Measurements from ENCODE around the gene NHSL2.
"Not testable (repeated sequence)": the region's sequence is repeated elsewhere in the genome, so short reads cannot be mapped to it uniquely, and the experiment has no call there.

NHSL2 gene

DNA sequence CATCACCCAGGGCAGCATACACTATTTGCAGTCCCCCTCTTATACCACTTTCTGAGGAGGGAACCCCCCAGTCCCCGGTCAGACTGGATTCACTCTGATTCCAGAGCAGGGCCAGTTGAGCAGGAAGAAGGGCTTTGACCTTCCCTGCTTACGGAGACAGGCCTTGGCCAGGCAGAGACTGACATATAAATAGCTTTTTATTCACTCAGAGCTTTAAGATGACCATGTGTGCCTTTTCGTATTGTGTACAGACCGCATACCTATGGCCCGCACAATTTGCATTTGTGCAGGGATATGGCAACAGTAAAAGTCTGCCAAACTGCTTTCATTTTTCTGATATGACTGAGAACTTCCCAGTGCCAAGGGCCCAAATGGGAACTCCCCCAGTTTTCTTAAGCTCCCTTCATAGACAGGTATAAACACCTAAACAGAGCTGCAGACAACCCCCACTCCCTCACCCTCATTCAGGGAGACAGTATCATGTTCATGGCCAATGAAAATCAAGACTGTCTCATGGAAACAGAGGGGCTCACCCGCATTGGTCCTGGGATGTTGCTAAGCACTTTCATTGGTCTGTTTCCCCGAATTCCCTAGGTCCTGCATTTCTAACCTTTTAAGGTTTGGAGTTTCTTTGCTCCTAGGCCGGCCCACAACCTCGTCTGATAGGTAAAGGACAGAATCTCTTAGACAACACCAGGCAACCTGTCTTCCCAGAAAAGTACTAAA lies 135.1 kb downstream of the NHSL2 start:
- no peak for DNase-seq

DNA sequence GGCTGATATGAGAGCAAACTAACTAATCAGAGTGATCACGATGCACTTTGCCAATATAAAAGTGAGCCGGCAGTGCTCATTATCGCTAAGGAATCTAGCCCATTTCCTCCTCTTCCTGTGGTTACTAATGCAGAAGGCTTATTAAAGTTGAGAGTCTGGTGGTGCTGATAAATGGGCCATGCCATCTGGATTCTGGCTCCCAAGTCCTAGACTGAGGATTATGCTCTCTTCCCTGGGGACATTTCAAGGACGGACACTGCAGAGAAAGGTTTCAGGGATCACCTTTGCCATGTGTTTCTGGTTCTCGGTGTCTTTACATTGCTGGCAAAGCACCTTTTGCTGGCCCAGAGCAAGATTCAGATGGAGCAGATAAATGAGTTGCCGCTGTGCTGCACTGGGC lies 135.8 kb downstream of the NHSL2 start:
- no peak for DNase-seq

DNA sequence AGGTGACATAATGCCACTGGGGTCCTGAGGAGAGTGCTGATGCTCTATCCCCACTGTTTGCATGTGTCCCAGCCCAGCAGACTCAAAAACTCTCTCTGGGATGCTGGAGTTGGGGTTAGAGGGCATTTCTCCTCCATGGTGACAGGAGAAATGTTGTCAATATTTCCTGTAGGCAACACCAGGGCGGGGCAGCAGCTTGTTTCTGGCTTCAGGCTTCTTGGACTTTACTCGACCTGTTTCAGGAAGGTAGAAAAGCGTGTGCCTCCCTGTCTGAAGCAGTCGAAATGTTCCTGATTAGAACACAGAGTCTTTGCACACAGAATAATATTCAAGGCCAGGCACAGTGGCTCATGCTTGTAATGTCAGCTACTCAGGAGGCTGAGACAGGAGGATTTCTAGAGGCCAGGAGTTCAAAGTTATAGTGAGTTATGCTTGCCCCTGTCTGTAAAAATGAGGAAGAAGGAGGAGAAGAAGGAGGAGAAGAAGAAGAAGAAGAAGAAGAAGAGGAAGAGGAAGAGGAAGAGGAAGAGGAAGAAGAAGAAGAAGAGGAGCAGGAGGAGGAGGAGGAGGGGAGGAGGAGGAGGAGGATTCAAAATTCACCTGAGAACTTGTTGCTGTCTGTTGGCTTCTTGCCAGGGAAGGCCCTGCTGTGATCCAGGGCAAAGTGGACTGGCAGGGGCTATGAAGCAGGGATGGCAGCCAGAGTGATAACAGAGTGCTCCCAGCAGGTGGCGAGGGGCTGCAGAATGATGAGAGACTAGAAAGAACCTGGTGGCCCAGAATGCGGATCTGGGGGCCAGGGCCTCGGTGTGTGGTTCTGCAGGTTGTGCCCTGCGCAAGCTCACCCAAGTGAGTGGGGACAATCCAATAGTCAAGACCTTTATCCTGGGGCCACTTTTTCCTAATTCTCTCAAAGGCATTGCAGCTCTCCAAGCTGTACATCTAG lies 138.1 kb downstream of the NHSL2 start:
- DNase-seq: no peak

DNA sequence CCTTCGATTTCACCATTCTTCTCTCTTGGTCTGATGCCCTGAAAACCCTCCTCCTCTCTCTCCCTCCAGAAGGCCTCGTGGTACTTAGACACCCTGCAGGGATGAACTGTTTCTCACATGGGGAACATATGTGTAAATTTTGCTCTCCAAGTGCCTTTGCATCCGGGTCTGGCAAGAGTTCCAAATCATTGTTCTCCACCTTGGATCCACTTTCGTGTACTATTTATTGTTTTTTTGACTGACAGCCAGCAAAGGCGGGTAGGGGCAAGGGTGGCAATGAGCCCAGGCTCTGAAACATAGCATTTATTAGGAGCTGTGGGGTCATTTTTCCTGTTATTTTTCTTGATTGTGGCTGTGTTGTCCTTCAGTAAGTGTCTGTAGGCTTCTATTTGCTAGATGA lies 139.4 kb downstream of the NHSL2 start:
- no peak for DNase-seq

DNA sequence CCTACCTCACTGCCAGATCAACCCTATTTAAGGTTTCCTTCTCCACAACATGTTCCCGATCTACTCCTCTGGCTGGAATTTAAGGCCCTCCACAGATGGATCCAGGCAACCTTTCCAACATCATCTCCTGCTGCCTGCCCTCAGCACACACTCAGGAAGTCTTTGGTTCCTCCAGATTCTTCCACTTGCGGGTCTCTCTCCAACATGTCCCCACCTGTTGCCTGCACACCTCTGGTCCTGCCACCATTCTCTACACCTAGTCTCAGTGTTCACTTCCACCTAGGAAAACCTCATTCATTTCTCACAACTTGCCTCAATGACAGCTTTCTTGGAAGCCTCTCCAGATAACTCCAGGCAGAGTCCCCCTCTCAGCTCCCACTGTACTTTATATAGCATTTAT lies 140.9 kb downstream of the NHSL2 start:
- DNase-seq: no peak

DNA sequence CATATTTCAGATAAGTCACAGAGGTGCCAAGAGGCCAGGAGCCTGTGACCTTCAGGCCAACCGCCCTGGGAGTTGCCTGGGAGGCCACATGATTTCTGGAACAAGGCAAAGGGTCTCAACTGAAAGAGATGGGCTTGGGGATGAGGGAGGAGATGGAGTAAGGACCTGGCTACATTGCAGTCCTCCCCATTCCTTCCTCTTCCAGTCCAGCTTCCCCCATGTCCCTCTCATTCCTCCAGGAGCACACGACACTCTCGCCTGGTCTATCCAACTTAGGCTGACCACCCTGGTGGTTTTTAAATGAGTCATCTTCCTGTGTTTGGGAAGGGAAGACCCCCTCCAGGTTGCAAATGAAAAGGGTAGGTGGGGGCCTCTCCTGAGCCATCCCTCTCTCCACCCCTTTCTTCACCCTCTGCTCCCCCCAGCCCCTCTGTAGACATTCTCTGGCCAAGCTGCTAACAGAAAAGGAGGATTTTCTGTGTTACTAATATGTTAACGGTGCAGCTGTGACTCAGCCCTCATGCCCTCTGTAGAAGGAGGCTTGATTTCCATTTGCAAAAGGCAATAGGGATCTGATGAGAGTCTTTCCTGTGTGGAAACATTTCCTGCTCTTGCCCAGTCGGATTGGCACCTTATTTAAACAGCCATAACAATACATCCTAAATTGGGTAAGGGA lies 141.9 kb downstream of the NHSL2 start:
- no peak for DNase-seq

DNA sequence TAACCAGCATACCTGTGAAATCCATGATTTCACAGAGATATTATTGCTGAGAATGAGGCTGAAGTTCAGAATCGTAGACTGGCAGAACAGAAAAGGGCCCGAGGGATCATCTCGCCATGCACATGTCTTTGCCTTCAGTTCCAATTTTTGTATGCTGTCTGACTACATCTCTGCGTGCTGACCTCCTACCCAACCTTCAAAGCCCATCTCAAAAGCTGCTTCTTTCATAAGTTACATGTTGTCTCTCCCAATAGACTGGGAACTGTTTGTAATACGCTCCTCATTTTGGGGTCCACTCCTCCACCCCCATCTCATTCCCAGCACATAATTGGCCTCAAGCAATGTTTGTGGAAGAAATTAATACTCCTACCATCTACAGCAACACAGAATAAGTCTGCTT lies 142.9 kb downstream of the NHSL2 start:
- no peak for DNase-seq

DNA sequence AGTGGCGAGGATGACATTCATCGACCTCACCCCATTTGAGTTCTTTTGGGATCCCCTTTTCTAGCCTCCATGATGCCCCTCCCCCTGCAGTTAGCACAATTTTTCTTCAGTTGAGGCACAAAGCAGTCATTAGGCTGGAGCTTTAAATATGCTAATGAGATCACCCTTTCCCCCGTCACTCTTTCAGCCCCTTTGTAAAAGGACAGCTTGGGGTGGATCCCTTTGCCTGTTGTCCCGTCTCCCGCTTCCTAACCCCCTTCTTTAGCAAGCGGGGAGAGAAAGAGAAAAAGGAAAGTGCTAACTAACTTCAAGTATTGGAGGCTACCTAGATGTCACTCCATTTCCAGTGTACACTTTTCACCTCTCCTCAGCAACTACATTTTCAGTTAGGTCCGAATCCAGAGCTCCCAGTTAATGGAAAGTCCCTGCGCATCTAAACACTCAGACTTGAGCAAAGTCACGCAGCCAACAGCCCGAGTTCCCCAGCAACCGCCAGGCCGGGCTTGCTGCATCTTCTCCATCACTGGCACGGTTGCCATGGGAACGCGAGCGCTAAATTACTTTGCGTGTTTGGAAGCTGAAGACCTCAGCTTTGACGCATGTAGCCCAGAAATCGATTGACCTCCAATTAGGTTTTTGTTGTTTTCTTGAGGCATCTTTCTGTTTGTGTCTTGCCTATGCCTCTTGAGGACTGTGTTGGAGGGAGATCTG lies 144.3 kb downstream of the NHSL2 start:
- DNase-seq: no peak

DNA sequence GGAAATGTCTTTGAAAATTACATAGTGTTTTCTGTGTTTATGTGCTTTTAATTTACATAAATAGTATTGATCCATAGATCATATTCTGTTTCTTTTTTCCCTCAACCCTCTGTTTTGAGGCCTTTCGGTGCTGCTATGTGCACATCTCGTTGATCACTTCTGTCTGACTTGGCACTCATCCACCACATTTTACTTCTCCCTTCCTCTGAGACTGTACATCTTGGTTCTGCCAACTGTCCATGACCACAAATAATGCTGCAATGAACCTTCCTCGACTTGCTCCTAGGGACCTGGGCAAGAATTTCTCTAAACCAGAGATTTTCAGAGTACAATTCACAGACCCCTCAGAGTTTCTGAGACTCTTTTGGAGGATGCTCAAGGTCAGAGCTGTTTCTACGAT lies 146.7 kb downstream of the NHSL2 start:
- peak; percentile 20 for DNase-seq

DNA sequence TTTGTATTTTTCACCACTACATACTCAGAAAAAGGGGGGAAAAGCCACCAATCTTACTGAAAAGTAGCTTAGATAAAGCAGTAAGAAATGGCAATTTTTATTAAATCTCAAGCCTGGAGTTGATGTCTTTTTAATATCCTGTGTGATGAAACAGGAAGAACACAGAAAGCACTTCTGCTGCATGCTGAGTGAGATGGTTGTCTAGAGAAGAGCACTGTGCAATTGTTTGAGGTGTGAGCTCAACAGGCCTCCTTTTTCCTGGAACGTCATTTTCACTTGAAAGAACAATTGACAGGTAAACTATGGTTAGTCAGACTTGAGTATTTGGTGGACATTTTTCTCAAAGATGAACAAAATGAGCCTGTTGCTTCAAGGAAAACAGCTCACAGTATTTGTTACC lies 147.2 kb downstream of the NHSL2 start:
- no peak for DNase-seq

DNA sequence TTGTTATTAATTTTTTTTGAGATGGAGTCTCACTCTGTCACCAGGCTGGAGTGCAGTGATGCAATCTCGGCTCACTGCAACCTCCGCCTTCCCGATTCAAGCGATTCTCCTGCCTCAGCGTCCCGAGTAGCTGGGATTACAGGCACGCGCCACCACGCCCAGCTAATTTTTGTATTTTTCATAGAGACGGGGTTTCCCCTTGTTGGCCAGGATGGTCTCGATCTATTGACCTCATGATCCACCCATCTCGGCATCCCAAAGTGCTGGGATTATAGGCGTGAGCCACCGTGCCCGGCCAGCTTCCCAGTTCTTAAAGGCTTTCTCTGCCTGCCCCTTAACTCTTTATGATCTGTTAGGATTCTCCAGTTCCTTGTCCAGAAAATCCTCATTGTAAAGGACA lies 147.7 kb downstream of the NHSL2 start:
- DNase-seq: not testable (repeated sequence)

DNA sequence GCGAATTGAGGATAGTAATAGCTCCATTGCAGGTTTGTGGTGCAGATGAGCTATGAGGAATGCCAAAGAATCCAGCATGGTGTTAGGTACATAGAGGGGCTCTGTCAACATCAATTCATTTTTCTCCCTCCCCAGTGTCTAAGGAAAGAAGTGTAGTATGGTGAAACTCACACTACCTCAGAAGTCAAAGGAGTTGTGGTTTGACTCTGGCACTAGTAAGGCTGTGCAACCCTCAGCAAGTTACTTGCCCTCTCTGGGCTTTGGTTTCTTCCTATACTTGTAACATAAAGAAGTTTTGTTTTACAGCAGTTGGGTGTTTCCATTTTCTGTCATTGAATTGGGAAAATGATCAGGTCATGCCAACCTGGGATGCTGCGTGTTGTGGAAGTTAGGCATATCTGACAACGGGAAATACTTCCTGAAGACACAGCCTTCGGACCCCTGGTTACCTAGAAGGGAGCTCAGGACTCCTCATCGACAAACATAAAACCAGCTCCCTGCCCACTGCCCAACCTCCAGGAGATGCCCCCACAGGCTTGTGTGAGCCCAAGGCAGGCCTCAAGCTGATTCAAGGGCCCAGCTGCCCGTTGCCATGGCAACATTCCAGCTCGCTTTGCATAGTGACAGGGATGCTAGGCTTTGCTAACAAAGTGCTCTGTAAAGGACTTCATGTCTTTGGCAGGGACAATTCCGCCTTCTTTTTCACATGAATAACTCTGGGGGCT lies 149.7 kb downstream of the NHSL2 start:
- DNase-seq: no peak

DNA sequence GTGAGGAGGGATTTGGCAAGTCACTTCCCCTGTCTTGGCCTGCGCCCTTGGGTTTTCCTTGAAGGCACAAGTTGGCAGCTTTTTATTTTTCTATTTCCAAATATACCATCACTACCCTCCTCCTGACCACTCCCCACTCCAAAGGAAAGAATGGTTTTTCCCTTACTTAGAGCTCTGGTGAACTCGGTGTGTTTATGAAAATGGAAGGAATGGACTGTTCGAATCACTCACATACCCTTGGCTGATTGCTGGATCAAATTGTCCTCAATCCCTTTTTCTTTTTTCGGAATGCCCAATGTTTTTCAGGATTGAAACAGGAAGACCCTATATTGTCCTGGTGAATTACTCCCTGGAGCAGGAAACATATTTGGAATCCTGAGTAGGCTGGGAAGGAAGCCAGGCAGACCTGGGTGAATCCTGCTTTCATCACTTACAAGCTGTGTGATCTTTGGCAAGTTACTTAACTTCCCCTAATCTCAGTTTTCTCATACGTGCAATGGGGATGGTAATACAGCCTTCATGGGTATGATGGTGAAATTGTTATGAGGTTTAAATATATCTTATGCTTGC lies 150.4 kb downstream of the NHSL2 start:
- DNase-seq: no peak

DNA sequence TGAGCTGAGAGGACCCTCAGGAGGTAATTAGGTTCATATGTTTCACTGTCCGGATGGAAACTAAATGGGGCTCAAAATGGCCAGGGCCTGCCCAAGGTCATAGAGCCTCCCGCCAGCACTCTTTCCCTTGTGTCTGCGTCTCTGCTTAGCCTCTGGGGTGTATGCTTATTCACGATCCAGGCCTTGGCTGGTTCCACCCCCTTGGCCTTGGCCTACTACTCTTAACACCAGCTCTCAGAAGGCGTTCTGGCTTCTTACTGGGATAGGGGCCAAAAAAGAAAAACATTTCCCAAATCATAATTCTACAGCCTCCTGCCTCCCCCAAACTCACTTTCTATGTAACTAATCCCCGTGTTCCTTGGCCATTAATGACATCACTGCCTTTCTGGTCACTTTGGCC lies 152.3 kb downstream of the NHSL2 start:
- DNase-seq: no peak

DNA sequence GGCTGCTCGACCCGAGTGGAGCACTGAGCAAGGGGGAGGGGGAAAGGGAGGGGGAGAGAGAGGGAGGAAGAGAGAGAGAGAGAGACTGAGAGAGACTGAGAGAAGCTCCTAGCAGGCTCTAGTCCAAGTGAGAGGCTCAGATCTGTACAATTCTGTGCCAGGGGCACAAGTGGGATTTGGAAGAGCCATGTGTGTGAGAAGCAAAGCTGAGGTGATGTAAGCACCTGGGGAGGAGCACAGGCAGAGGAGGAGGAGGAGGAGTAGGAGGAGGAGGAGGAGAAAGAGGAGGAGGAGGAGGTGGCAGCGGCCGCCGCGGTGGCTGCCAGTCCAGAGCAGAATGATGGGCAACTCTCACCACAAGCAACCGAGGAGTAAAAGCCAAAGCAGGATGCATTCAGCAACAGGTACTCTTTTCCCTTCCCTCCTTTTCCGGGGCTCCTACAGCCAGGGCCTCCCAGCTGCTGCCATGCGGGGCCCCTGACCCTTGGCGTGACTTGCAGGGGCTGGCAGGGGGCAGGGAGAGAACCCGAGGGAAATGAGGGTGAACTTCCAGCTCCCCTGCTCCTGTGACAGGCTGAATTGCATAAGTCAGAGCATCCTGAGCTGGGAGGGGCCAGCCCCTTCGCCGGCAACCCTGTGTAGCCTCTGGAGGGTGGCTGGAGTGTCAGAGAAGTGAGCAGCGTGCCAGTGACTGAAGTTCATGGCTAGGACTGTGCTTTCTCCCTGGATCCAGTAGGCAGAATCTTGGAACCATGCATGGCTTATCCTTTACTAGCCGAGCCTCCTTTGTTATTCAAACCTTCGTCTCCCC lies 158.9 kb downstream of the NHSL2 start:
- DNase-seq: no peak

DNA sequence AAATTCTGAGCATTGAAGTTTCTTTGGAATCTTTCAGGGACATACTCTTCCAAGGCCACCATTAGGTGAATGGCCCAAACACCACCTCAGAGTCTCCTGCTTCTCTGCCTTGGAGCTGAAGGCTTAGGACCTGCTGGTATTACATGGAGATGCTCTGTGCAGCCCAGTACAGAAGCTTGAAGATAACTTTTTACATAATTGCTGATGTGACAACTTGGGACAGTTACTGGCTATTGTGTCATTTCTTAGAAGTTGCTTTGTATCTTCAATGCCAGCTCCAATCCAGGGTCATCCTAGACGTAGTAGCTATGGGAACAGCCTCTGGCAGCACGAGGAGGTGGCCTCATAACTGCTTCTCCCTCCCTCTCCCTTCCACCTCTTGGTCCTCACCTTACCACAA lies 160.6 kb downstream of the NHSL2 start:
- no peak for DNase-seq

DNA sequence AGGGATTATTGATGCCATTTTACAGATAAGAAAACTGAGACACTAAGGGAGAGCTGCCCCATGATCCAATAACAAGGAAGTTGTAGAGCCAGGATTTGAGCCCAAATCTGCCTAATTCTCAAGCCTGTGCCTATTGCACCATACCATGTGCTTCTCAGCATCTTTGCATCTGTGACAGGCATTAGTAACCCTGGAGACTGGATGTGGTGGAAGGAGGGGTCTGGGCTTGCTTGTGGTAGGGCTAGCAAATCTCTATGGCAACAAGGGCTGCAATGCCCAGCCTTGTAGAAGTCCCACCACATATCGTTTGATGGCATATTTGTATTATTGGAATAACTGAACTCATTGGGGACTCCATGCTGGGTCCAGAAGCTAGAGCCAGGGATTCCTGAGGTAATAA lies 163.0 kb downstream of the NHSL2 start:
- DNase-seq: no peak

DNA sequence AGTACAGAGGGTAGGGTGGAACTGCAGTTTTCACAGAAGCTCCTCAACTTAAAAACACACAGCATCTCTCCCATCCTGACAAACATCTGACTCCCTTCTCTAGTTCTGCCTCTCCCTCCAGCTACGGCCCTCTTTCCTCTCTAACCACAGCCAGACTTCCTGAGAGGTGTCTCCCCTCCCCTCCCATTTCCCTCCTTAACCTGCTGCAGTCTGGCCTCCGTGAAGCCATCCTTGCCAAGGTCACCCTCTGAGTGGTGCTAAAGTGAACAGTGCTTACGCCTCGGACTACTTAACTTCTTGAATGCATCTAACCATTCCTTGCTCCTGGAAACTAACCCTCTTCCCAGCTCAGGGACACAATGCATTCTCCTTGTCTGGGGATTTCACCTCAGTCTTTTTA lies 167.8 kb downstream of the NHSL2 start:
- DNase-seq: peak; percentile 66

DNA sequence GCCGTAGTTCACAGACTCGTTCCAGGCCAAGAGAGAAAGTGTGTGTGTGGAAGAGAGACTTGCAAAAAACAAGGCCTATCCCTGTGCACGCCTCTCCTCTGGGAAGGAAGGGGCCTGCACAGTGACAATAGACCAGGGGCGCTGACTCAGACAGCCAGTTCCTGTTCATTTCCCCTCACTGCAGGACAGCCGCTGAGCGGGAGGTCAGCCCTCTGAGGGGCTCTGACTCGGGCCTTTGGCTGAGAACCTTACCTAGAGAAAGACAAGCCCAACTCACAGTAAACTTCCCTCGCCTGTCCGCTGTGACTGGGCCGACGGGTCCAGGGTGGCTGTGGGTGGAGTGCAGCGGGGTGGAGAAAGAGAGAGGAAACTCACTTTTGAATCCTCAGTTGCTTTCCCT lies 169.0 kb downstream of the NHSL2 start:
- DNase-seq: peak; percentile 65

DNA sequence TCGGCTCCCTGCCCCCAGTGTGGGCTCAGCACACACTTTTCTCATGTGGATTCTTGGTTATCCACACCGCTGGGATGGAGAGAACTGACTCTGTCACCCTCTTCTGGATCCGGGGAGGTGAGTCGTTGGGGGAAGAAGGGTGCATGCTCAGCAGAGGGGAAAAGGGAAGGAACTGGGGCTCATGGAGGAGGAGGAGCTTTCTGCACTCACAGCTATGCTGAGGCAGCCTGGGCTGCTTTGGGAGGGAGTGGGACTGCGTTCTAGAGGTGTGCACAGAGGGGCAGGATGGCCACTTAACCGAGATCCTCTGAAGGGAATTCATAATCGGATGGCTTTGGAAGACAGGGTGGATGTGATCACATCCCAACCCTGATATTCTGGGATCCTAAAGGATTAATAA lies 169.5 kb downstream of the NHSL2 start:
- peak; percentile 64 for DNase-seq

DNA sequence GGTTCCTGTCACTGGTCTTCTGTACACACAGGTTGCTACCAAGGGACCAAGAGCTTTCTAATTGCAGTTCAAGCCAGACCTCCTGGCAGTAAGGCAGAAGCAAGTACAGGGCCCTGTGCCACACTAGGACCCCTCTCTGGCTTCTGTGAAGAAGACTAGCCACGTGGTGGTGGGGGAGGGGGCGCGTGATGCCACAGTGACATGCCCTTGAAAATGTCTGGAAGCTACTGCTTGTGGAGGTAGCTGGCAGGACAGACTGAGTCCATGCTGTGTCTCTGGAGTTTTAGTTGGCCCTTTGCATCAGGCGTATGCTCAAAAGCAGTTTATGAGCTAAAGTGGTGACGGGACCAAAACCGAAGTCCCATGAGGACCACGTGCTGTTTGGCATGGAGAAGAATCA lies 170.2 kb downstream of the NHSL2 start:
- no peak for DNase-seq
